K562 (cell line): Measurements from ENCODE around the gene PAIP1. TPM values are rescaled to one million over a fixed set of nuclear protein-coding genes. Genes with fewer than 3 reads are reported as not detected.

Source experiments
- C11orf30 ChIP-seq: fragments of 450-650 bp; IDR thresholded peaks from 2 replicates; pipeline ENCODE4 v1.6.1; 2016; ENCODE audit warnings: low read depth, mild to moderate bottlenecking
- FOXK2 ChIP-seq, 2 experiments: fragments of 450-650 bp; IDR thresholded peaks in 1 of 2; conservative IDR thresholded peaks in 1 of 2; 2 replicates each; pipeline ENCODE4 v1.6.1; 2016; ENCODE audit warnings: low read depth in 2 of 2, mild to moderate bottlenecking in 1 of 2
- FOXO4 ChIP-seq: fragments of 450-650 bp; formaldehyde crosslinking; IDR thresholded peaks from 2 replicates; pipeline ENCODE4 v1.4.0; 2020; ENCODE audit warnings: mild to moderate bottlenecking, moderate library complexity
- GTF2B ChIP-seq: IDR thresholded peaks from 2 replicates; pipeline ENCODE4 v1.6.1; 2011; ENCODE audit not compliant: insufficient read length; ENCODE audit errors: extremely low read depth
- RB1 ChIP-seq: fragments of 450-650 bp; IDR thresholded peaks from 2 replicates; pipeline ENCODE4 v1.6.1; 2017; ENCODE audit warnings: low read depth, mild to moderate bottlenecking
- ZNF146 ChIP-seq: IDR thresholded peaks from one replicate; pipeline ENCODE4 v1.6.1; 2018; ENCODE audit warnings: missing compliant biosample characterization; ENCODE audit not compliant: unreplicated experiment
- polyA plus RNA-seq, 8 experiments: library from polyadenylated mRNA; depleted of rRNA in 4 of 8; stranded (reverse) in 5 of 8; unstranded in 3 of 8; fragments of >200 nt; fragmentation: Nextera tagmentation in 2 of 8; fragmentation: Illumina TruSeq in 1 of 8; extraction: Ambion mirVana in 2 of 8; extraction: Trizol in 1 of 8; gene quantifications; 2 replicates each; pipeline versions ENCODE4 v1.2.1 to v1.2.3, GENCODE V29; 2011 to 2014; ENCODE audit warnings: inconsistent platforms in 1 of 8, missing spikeins in 1 of 8
- total RNA-seq, 7 experiments: library from RNA; depleted of rRNA in 6 of 7; stranded (reverse); fragments of >200 nt in 6 of 7; fragmentation: Illumina TruSeq in 2 of 7; extraction: Trizol in 2 of 7; gene quantifications; 2 replicates each; pipeline versions ENCODE4 v1.2.1 to v1.2.3, GENCODE V29; 2011 to 2021; ENCODE audit warnings: low replicate concordance in 1 of 7
- TF ChIP-seq, protein P1 (sequence below): fragments of 450-650 bp; formaldehyde crosslinking; IDR thresholded peaks from 2 replicates; pipeline ENCODE4 v1.4.0; 2022; ENCODE audit warnings: mild to moderate bottlenecking, moderate library complexity
- TF ChIP-seq, protein P2 (sequence below): fragments of 450-650 bp; formaldehyde crosslinking; IDR thresholded peaks from 2 replicates; pipeline ENCODE4 v1.4.0; 2020; ENCODE audit warnings: mild to moderate bottlenecking, moderate library complexity
- TF ChIP-seq, protein P3 (sequence below): sonication (generic); formaldehyde crosslinking; IDR thresholded peaks from 2 replicates; pipeline ENCODE4 v1.8.0; 2022; ENCODE audit warnings: missing genetic modification reagents, mild to moderate bottlenecking, borderline replicate concordance
- TF ChIP-seq, protein P4 (sequence below), 3 experiments: fragments of 200-800 bp in 1 of 3; fragments of 250-450 bp in 1 of 3; fragments of 450-650 bp in 1 of 3; sonication (Bioruptor Pico) in 1 of 3; sonication (Bioruptor generic) in 1 of 3; formaldehyde crosslinking in 1 of 3; IDR thresholded peaks; 2 replicates each; pipeline versions ENCODE4 v1.6.1 to v1.8.0; 2016 to 2022; ENCODE audit warnings: mild to moderate bottlenecking in 2 of 3, missing genetic modification characterization in 2 of 3, missing compliant biosample characterization in 1 of 3, moderate library complexity in 1 of 3

Gene PAIP1
- total and polyA plus RNA-seq, 9 of the 15 experiments (the other 6 are each of a cell fraction or from before 2014, with no cell fraction given), result 51.7 to 181 (median 102) TPM

- TF ChIP-seq, protein P1, sequence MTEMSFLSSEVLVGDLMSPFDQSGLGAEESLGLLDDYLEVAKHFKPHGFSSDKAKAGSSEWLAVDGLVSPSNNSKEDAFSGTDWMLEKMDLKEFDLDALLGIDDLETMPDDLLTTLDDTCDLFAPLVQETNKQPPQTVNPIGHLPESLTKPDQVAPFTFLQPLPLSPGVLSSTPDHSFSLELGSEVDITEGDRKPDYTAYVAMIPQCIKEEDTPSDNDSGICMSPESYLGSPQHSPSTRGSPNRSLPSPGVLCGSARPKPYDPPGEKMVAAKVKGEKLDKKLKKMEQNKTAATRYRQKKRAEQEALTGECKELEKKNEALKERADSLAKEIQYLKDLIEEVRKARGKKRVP (CRISPR knock-in tag), result peak; percentile 71
- TF ChIP-seq GTF2B (peak; percentile 71), ZNF146 (no peak), C11orf30 (peak; percentile 69; the same call in 1 of the 2 replicates), FOXO4 (CRISPR knock-in tag) (no peak; the same call in 1 of the 2 replicates), RB1 (peak; percentile 72; the same call in 1 of the 2 replicates), FOXK2 (conservative IDR thresholded peaks at IDR 0.05 in 1 of 2, IDR thresholded peaks at IDR 0.05 in 1 of 2; ENCODE audit: low read depth in 2 of 2) (peak; percentile 33 to 50; a peak in 2 of 4 replicates)
- TF ChIP-seq, protein P2, sequence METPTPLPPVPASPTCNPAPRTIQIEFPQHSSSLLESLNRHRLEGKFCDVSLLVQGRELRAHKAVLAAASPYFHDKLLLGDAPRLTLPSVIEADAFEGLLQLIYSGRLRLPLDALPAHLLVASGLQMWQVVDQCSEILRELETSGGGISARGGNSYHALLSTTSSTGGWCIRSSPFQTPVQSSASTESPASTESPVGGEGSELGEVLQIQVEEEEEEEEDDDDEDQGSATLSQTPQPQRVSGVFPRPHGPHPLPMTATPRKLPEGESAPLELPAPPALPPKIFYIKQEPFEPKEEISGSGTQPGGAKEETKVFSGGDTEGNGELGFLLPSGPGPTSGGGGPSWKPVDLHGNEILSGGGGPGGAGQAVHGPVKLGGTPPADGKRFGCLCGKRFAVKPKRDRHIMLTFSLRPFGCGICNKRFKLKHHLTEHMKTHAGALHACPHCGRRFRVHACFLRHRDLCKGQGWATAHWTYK (CRISPR knock-in tag), result peak; percentile 25; the same call in 1 of the 2 replicates
- TF ChIP-seq, protein P3, sequence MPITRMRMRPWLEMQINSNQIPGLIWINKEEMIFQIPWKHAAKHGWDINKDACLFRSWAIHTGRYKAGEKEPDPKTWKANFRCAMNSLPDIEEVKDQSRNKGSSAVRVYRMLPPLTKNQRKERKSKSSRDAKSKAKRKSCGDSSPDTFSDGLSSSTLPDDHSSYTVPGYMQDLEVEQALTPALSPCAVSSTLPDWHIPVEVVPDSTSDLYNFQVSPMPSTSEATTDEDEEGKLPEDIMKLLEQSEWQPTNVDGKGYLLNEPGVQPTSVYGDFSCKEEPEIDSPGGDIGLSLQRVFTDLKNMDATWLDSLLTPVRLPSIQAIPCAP (CRISPR knock-in tag), result no peak
- TF ChIP-seq, protein P4, sequence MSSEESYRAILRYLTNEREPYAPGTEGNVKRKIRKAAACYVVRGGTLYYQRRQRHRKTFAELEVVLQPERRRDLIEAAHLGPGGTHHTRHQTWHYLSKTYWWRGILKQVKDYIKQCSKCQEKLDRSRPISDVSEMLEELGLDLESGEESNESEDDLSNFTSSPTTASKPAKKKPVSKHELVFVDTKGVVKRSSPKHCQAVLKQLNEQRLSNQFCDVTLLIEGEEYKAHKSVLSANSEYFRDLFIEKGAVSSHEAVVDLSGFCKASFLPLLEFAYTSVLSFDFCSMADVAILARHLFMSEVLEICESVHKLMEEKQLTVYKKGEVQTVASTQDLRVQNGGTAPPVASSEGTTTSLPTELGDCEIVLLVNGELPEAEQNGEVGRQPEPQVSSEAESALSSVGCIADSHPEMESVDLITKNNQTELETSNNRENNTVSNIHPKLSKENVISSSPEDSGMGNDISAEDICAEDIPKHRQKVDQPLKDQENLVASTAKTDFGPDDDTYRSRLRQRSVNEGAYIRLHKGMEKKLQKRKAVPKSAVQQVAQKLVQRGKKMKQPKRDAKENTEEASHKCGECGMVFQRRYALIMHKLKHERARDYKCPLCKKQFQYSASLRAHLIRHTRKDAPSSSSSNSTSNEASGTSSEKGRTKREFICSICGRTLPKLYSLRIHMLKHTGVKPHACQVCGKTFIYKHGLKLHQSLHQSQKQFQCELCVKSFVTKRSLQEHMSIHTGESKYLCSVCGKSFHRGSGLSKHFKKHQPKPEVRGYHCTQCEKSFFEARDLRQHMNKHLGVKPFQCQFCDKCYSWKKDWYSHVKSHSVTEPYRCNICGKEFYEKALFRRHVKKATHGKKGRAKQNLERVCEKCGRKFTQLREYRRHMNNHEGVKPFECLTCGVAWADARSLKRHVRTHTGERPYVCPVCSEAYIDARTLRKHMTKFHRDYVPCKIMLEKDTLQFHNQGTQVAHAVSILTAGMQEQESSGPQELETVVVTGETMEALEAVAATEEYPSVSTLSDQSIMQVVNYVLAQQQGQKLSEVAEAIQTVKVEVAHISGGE (CRISPR knock-in tag; IDR thresholded peaks at IDR 0.05), result no peak
Measured at GRCh38 chr5:43483298-43484105, 73.4 kb downstream of the PAIP1 start, which contains the start of gene TMEM267 (continued).
